ENCODE results near the gene MIDN. TPM values are rescaled to one million over a fixed set of nuclear protein-coding genes. Genes with fewer than 3 reads are reported as not detected.

Gene MIDN
- total RNA-seq, 1 experiment from 2014 or later, result 286 TPM

DNA sequence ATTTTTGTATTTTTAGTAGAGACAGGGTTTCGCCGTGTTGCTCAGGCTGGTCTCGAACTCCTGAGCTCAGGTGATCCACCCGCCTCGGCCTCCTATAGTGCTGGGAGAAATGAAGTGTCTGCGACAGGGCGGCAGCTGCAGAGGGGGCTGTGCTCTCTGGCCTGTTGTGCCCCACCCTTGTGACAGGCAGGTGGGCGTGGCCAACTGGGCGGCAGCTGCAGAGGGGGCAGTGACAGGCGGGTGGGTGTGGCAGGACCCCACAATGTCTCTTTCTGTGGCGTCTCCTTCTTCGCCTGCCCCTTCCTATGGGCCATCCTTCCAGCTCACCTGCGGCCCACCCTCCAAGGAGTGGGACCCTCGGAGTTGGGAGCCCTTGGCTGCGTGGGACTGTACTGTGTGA is 31.0 kb upstream of the MIDN start:
- Histone ChIP-seq H3K27ac (ENCODE audit: insufficient read length, low read depth, low read length) (no peak overlapping the region), H2BK20ac (ENCODE audit: low read depth, low read length, poor library complexity, severe bottlenecking) (no peak overlapping the region), H3K18ac (ENCODE audit: insufficient read length, low read depth, low read length) (no peak overlapping the region), H2BK12ac (ENCODE audit: insufficient read length, low read depth, low read length) (no peak overlapping the region), H3K4me1 (ENCODE audit: insufficient read depth, low read length) (no peaks in the 10 kb centered on the region), H3K79me1 (ENCODE audit: insufficient read depth, low read depth, low read length, poor library complexity, severe bottlenecking) (peaks cover 4% of the 10 kb centered on the region), H3T11ph (ENCODE audit: low read length) (no peak overlapping the region), H2AFZ (ENCODE audit: low read length) (no peak overlapping the region), H4K8ac (replicated peaks; ENCODE audit: insufficient read length, low read depth, low read length) (no peak overlapping the region), H4K5ac (ENCODE audit: insufficient read length, low read depth, low read length) (no peak overlapping the region), H3K9me3 (ENCODE audit: control insufficient read depth, low read depth, low read length) (no peaks in the 10 kb centered on the region), H3K14ac (ENCODE audit: insufficient read depth, low read length) (no peak overlapping the region), H2AK5ac (ENCODE audit: insufficient read length, low read length) (no peak overlapping the region), H3K79me2 (ENCODE audit: insufficient read depth, low read length) (peaks cover 16% of the 10 kb centered on the region; the same call in 1 of the 2 replicates), H3K56ac (ENCODE audit: insufficient read length, low read depth, low read length) (no peak overlapping the region), H4K20me1 (ENCODE audit: control insufficient read depth, insufficient read depth, insufficient read length) (no peaks in the 10 kb centered on the region), H3K23me2 (ENCODE audit: insufficient read length, low read depth, low read length, poor library complexity, severe bottlenecking) (no peaks in the 10 kb centered on the region), H4K91ac (ENCODE audit: insufficient read length, low read depth, low read length) (no peak overlapping the region), H2BK120ac (ENCODE audit: low read depth, low read length, poor library complexity, severe bottlenecking) (no peak overlapping the region), H2BK15ac (ENCODE audit: low read depth, low read length) (no peak overlapping the region), H3K9ac (ENCODE audit: extremely low read depth, insufficient read length, low read length) (no peak overlapping the region), H2BK5ac (ENCODE audit: insufficient read length, low read length) (no peak overlapping the region), H3K27me3 (ENCODE audit: insufficient read depth, low read length) (no peaks in the 10 kb centered on the region), H3K4me2 (ENCODE audit: insufficient read depth, insufficient read length, low read length) (no peak overlapping the region), H3K23ac (ENCODE audit: insufficient read length, low read depth, low read length) (no peak overlapping the region), H3K4ac (ENCODE audit: low read depth, low read length) (no peak overlapping the region)
- no peak for DNase-seq
- H3K27ac Mint-ChIP-seq, result peak overlapping the region in 2 of 3 experiments; percentile 66 to 70; a peak in 2 of 7 replicates
- H3K36me3 Mint-ChIP-seq (ENCODE audit: insufficient read depth in 1 of 3, low read depth in 3 of 3), result peaks cover 3 to 13% (median 12%) of the 10 kb centered on the region in 3 experiments; a peak in 6 of 7 replicates
- TF ChIP-seq, protein P1, sequence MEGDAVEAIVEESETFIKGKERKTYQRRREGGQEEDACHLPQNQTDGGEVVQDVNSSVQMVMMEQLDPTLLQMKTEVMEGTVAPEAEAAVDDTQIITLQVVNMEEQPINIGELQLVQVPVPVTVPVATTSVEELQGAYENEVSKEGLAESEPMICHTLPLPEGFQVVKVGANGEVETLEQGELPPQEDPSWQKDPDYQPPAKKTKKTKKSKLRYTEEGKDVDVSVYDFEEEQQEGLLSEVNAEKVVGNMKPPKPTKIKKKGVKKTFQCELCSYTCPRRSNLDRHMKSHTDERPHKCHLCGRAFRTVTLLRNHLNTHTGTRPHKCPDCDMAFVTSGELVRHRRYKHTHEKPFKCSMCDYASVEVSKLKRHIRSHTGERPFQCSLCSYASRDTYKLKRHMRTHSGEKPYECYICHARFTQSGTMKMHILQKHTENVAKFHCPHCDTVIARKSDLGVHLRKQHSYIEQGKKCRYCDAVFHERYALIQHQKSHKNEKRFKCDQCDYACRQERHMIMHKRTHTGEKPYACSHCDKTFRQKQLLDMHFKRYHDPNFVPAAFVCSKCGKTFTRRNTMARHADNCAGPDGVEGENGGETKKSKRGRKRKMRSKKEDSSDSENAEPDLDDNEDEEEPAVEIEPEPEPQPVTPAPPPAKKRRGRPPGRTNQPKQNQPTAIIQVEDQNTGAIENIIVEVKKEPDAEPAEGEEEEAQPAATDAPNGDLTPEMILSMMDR (conservative IDR thresholded peaks at IDR 0.05), result no peak
- no peak overlapping the region for H3K4me3 Mint-ChIP-seq
- WGBS (ENCODE audit: extremely low coverage, insufficient read length, low lambda C conversion rate), result no CpG with 5 or more reads among the region's 15 CpGs
- H3K27me3 Mint-ChIP-seq (ENCODE audit: low read depth), result no peaks in the 10 kb centered on the region
- no peaks in the 10 kb centered on the region for H3K9me3 Mint-ChIP-seq
- H3K4me1 Mint-ChIP-seq, result peaks cover 16 to 32% of the 10 kb centered on the region in 2 experiments

All from H9 (cell line).